Liver (tissue), 9 donors: ENCODE data around the gene ENAH. TPM values are rescaled to one million over a fixed set of nuclear protein-coding genes. Genes with fewer than 3 reads are reported as not detected.

Source experiments
- DNase-seq: peaks from one replicate; pipeline ENCODE4 v3.0.0-alpha.2; 2017; ENCODE audit warnings: low spot score
- H3K27ac ChIP-seq, 2 donors: one replicate each; pipeline ENCODE4 v1.7.0; 2013; ENCODE audit warnings: inconsistent platforms in 2 of 2, low read length in 2 of 2, control low read depth in 1 of 2, low read depth in 1 of 2, mild to moderate bottlenecking in 1 of 2
- H3K27me3 ChIP-seq, 4 donors: one replicate each; pipeline versions ENCODE4 v1.6.1 to v1.7.0; 2013; ENCODE audit warnings: low read length in 3 of 4, inconsistent platforms in 1 of 4, mild to moderate bottlenecking in 1 of 4, moderate library complexity in 1 of 4; ENCODE audit not compliant: control insufficient read depth in 4 of 4, insufficient read depth in 4 of 4
- H3K36me3 ChIP-seq, 4 donors: one replicate each; pipeline versions ENCODE4 v1.6.1 to v1.7.0; 2013; ENCODE audit warnings: low read length in 3 of 4, mild to moderate bottlenecking in 3 of 4, low read depth in 1 of 4, moderate library complexity in 1 of 4; ENCODE audit not compliant: control insufficient read depth in 4 of 4, insufficient read depth in 3 of 4
- H3K4me1 ChIP-seq, 4 donors: one replicate each; pipeline versions ENCODE4 v1.6.1 to v1.7.0; 2013; ENCODE audit warnings: low read length in 3 of 4, mild to moderate bottlenecking in 3 of 4, moderate library complexity in 1 of 4; ENCODE audit not compliant: control insufficient read depth in 4 of 4, insufficient read depth in 4 of 4
- H3K4me3 ChIP-seq, 3 donors: one replicate each; pipeline versions ENCODE4 v1.6.1 to v1.7.0; 2013; ENCODE audit warnings: low read length in 3 of 3, control low read depth in 1 of 3, low read depth in 1 of 3, mild to moderate bottlenecking in 1 of 3
- H3K9ac ChIP-seq, 2 donors: one replicate each; pipeline ENCODE4 v1.7.0; 2013; ENCODE audit warnings: low read length in 2 of 2, mild to moderate bottlenecking in 2 of 2, moderate library complexity in 2 of 2, control low read depth in 1 of 2, low read depth in 1 of 2
- H3K9me3 ChIP-seq, 4 donors: one replicate each; pipeline versions ENCODE4 v1.6.1 to v1.7.0; 2013; ENCODE audit warnings: low read length in 3 of 4; ENCODE audit not compliant: control insufficient read depth in 4 of 4
- EGR1 ChIP-seq, 2 donors: IDR thresholded peaks; 2 replicates each; pipeline ENCODE4 v1.6.1; 2016 to 2018; ENCODE audit warnings: antibody characterized with exemption in 2 of 2, low read depth in 2 of 2
- FOXA2 ChIP-seq: IDR thresholded peaks from 2 replicates; pipeline ENCODE4 v1.6.1; 2016; ENCODE audit warnings: antibody characterized with exemption
- GABPA ChIP-seq, 2 donors: IDR thresholded peaks in 1 of 2; conservative IDR thresholded peaks in 1 of 2; 2 replicates each; pipeline ENCODE4 v1.6.1; 2016; ENCODE audit warnings: antibody characterized with exemption in 2 of 2, mild to moderate bottlenecking in 1 of 2, moderate library complexity in 1 of 2
- HNF4A ChIP-seq, 2 donors: conservative IDR thresholded peaks; 2 replicates each; pipeline ENCODE4 v1.6.1; 2016; ENCODE audit warnings: antibody characterized with exemption in 2 of 2, mild to moderate bottlenecking in 2 of 2
- JUND ChIP-seq, 2 donors: IDR thresholded peaks; 2 replicates each; pipeline ENCODE4 v1.6.1; 2016; ENCODE audit warnings: antibody characterized with exemption in 2 of 2
- NR2F2 ChIP-seq: IDR thresholded peaks from 2 replicates; pipeline ENCODE4 v1.6.1; 2016; ENCODE audit warnings: antibody characterized with exemption
- RAD21 ChIP-seq, 2 donors: IDR thresholded peaks; 2 replicates each; pipeline ENCODE4 v1.6.1; 2016; ENCODE audit warnings: antibody characterized with exemption in 2 of 2, mild to moderate bottlenecking in 2 of 2
- RXRA ChIP-seq, 2 donors: IDR thresholded peaks; 2 replicates each; pipeline ENCODE4 v1.6.1; 2017 to 2018; ENCODE audit warnings: antibody characterized with exemption in 2 of 2, mild to moderate bottlenecking in 1 of 2
- SP1 ChIP-seq: IDR thresholded peaks from 2 replicates; pipeline ENCODE4 v1.6.1; 2018; ENCODE audit warnings: antibody characterized with exemption, mild to moderate bottlenecking
- YY1 ChIP-seq: IDR thresholded peaks from 2 replicates; pipeline ENCODE4 v1.6.1; 2016; ENCODE audit warnings: antibody characterized with exemption, mild to moderate bottlenecking
- whole genome bisulfite sequencing: extraction: QIAGEN DNeasy Blood & Tissue Kit; methylation state at CpG from one replicate; pipeline ENCODE4 v1.1.7; 2013; 5-methylcytosine and 5-hydroxymethylcytosine counted together
- polyA plus RNA-seq, 2 donors: library from polyadenylated mRNA; stranded (reverse) in 1 of 2; unstranded in 1 of 2; fragments of 200-250 nt in 1 of 2; fragments of >200 nt in 1 of 2; fragmentation: Nextera tagmentation in 1 of 2; extraction: Ambion mirVana in 1 of 2; gene quantifications; one replicate each; pipeline versions ENCODE4 v1.2.1 to v1.2.3, GENCODE V29; 2013 to 2015
- total RNA-seq, 2 donors: library from RNA; depleted of rRNA; stranded (reverse); fragments of >200 nt; gene quantifications; one replicate each; pipeline ENCODE4 v1.2.3, GENCODE V29; 2014
- TF ChIP-seq, protein P1 (sequence below): fragments of 150-350 bp; IDR thresholded peaks from 2 replicates; pipeline ENCODE4 v1.5.1; 2017; ENCODE audit warnings: improper control_type of control experiment, low read depth, low read length; ENCODE audit not compliant: missing input control
- TF ChIP-seq, protein P2 (sequence below): IDR thresholded peaks from 2 replicates; pipeline ENCODE4 v1.6.1; 2016; ENCODE audit warnings: antibody characterized with exemption
- TF ChIP-seq, protein P3 (sequence below): IDR thresholded peaks from 2 replicates; pipeline ENCODE4 v1.6.1; 2016; ENCODE audit warnings: antibody characterized with exemption
- TF ChIP-seq, protein P4 (sequence below): IDR thresholded peaks from 2 replicates; pipeline ENCODE4 v1.6.1; 2016; ENCODE audit warnings: antibody characterized with exemption
- TF ChIP-seq, protein P5 (sequence below): IDR thresholded peaks from 2 replicates; pipeline ENCODE4 v1.6.1; 2016; ENCODE audit warnings: antibody characterized with exemption, mild to moderate bottlenecking
- donor health status: healthy.
- donor health status: healthy.
- donor health status: healthy.
- donor health status: healthy.
- donor health status: healthy.

Gene ENAH
- total and polyA plus RNA-seq, 4 donors, result 2.8 to 8.4 (median 4.5) TPM

DNA sequence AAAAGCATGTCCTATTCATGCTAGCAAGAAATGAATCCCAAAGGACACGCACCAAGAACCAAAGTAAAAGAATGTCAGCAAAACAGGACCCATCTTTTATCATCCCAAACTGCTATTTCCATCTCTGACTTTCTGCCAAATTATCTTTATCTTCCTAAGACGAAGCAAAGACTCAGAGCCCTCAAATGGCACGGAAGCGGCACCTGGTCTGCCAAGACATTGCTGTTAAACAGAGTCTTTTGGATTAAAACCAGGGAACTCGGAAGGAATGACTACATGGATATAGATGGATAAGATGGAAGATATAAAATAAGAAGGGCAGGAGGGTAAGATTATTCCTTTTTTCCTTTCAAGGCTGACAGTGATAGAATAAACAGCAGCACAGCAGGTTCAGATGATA lies 164.2 kb downstream of the ENAH start:
- H3K4me1 ChIP-seq, result no peaks in the 10 kb centered on the region
- no peaks in the 10 kb centered on the region for H3K9me3 ChIP-seq
- WGBS, result 86% methylated on average over 5 of the region's 5 CpGs
- H3K27me3 ChIP-seq, result no peaks in the 10 kb centered on the region
- H3K9ac ChIP-seq, result no peak overlapping the region
- no peak for DNase-seq
- H3K36me3 ChIP-seq, result no peaks in the 10 kb centered on the region
- H3K4me3 ChIP-seq, result no peak overlapping the region
- no peak overlapping the region for H3K27ac ChIP-seq
- TF ChIP-seq, protein P1, sequence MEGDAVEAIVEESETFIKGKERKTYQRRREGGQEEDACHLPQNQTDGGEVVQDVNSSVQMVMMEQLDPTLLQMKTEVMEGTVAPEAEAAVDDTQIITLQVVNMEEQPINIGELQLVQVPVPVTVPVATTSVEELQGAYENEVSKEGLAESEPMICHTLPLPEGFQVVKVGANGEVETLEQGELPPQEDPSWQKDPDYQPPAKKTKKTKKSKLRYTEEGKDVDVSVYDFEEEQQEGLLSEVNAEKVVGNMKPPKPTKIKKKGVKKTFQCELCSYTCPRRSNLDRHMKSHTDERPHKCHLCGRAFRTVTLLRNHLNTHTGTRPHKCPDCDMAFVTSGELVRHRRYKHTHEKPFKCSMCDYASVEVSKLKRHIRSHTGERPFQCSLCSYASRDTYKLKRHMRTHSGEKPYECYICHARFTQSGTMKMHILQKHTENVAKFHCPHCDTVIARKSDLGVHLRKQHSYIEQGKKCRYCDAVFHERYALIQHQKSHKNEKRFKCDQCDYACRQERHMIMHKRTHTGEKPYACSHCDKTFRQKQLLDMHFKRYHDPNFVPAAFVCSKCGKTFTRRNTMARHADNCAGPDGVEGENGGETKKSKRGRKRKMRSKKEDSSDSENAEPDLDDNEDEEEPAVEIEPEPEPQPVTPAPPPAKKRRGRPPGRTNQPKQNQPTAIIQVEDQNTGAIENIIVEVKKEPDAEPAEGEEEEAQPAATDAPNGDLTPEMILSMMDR, result no peak
- no peak for TF ChIP-seq HNF4A (conservative IDR thresholded peaks at IDR 0.05)
- no peak for TF ChIP-seq RXRA (IDR thresholded peaks at IDR 0.05)
- no peak for TF ChIP-seq GABPA (IDR thresholded peaks at IDR 0.05 in 1 of 2, conservative IDR thresholded peaks at IDR 0.05 in 1 of 2)
- TF ChIP-seq, protein P2, sequence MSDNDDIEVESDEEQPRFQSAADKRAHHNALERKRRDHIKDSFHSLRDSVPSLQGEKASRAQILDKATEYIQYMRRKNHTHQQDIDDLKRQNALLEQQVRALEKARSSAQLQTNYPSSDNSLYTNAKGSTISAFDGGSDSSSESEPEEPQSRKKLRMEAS, result no peak
- TF ChIP-seq YY1, result no peak
- TF ChIP-seq NR2F2, result no peak
- TF ChIP-seq, protein P3, sequence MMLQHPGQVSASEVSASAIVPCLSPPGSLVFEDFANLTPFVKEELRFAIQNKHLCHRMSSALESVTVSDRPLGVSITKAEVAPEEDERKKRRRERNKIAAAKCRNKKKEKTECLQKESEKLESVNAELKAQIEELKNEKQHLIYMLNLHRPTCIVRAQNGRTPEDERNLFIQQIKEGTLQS, result no peak
- TF ChIP-seq FOXA2, result no peak
- no peak for TF ChIP-seq SP1
- TF ChIP-seq, protein P4, sequence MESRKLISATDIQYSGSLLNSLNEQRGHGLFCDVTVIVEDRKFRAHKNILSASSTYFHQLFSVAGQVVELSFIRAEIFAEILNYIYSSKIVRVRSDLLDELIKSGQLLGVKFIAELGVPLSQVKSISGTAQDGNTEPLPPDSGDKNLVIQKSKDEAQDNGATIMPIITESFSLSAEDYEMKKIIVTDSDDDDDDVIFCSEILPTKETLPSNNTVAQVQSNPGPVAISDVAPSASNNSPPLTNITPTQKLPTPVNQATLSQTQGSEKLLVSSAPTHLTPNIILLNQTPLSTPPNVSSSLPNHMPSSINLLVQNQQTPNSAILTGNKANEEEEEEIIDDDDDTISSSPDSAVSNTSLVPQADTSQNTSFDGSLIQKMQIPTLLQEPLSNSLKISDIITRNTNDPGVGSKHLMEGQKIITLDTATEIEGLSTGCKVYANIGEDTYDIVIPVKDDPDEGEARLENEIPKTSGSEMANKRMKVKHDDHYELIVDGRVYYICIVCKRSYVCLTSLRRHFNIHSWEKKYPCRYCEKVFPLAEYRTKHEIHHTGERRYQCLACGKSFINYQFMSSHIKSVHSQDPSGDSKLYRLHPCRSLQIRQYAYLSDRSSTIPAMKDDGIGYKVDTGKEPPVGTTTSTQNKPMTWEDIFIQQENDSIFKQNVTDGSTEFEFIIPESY, result no peak
- no peak for TF ChIP-seq JUND (IDR thresholded peaks at IDR 0.05)

DNA sequence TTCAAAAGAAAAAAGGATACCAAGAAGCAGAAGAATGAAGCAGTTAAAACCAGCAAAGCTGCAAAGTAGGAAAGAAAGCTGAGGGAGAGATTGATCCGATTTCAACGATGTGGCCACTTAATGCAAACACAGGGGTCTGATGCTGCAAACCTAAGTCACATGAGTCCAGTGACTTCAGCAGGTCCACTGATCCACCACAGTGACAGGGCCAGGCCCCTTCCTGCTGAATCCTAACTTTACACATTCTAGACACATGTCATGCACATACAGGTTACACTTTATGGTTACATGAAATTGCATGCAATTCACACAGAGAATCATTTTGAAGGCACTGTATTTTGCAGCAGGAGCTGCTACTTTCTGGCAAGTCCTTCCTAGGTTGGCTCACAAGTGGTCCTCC lies 166.1 kb downstream of the ENAH start:
- no peak for DNase-seq
- no peaks in the 10 kb centered on the region for H3K9me3 ChIP-seq
- TF ChIP-seq, protein P5, sequence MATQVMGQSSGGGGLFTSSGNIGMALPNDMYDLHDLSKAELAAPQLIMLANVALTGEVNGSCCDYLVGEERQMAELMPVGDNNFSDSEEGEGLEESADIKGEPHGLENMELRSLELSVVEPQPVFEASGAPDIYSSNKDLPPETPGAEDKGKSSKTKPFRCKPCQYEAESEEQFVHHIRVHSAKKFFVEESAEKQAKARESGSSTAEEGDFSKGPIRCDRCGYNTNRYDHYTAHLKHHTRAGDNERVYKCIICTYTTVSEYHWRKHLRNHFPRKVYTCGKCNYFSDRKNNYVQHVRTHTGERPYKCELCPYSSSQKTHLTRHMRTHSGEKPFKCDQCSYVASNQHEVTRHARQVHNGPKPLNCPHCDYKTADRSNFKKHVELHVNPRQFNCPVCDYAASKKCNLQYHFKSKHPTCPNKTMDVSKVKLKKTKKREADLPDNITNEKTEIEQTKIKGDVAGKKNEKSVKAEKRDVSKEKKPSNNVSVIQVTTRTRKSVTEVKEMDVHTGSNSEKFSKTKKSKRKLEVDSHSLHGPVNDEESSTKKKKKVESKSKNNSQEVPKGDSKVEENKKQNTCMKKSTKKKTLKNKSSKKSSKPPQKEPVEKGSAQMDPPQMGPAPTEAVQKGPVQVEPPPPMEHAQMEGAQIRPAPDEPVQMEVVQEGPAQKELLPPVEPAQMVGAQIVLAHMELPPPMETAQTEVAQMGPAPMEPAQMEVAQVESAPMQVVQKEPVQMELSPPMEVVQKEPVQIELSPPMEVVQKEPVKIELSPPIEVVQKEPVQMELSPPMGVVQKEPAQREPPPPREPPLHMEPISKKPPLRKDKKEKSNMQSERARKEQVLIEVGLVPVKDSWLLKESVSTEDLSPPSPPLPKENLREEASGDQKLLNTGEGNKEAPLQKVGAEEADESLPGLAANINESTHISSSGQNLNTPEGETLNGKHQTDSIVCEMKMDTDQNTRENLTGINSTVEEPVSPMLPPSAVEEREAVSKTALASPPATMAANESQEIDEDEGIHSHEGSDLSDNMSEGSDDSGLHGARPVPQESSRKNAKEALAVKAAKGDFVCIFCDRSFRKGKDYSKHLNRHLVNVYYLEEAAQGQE, result no peak
- no peak for TF ChIP-seq GABPA (IDR thresholded peaks at IDR 0.05 in 1 of 2, conservative IDR thresholded peaks at IDR 0.05 in 1 of 2)
- TF ChIP-seq RAD21 (IDR thresholded peaks at IDR 0.05), result no peak
- TF ChIP-seq, protein P1, result no peak
- TF ChIP-seq, protein P3, result no peak
- TF ChIP-seq EGR1 (IDR thresholded peaks at IDR 0.05; ENCODE audit: low read depth in 2 of 2), result no peak
- TF ChIP-seq JUND (IDR thresholded peaks at IDR 0.05), result no peak
- TF ChIP-seq SP1, result no peak
- TF ChIP-seq HNF4A (conservative IDR thresholded peaks at IDR 0.05), result no peak
- no peak overlapping the region for H3K27ac ChIP-seq
- no peaks in the 10 kb centered on the region for H3K27me3 ChIP-seq
- H3K4me3 ChIP-seq, result no peak overlapping the region
- H3K36me3 ChIP-seq, result no peaks in the 10 kb centered on the region
- H3K9ac ChIP-seq, result no peak overlapping the region
- 82% methylated on average over 2 of the region's 2 CpGs for WGBS
- H3K4me1 ChIP-seq, result no peaks in the 10 kb centered on the region
